Ovary (tissue), 9 donors: Measurements from ENCODE around the gene TTC31. TPM values are rescaled to one million over a fixed set of nuclear protein-coding genes. Genes with fewer than 3 reads are reported as not detected.
"Not testable (repeated sequence)": the region's sequence is repeated elsewhere in the genome, so short reads cannot be mapped to it uniquely, and the experiment has no call there.

ENCODE experiments used
- DNase-seq, 5 donors: peaks; one replicate each; pipeline ENCODE4 v3.0.0-alpha.2; 2019 to 2020
- H3K27ac ChIP-seq, 2 donors: fragments of 200-600 bp; one replicate each; pipeline versions ENCODE4 v1.5.1 to v1.8.0; 2019 to 2022
- H3K27me3 ChIP-seq: fragments of 200-600 bp; one replicate; pipeline ENCODE4 v1.8.0; 2022
- H3K36me3 ChIP-seq: fragments of 200-600 bp; sonication (generic); one replicate; pipeline ENCODE4 v1.5.1; 2019
- H3K4me1 ChIP-seq: one replicate; pipeline ENCODE4 v1.8.1; 2013; ENCODE audit warnings: mild to moderate bottlenecking, moderate library complexity; ENCODE audit not compliant: insufficient read depth
- H3K4me3 ChIP-seq: fragments of 200-600 bp; sonication (generic); one replicate; pipeline ENCODE4 v1.5.1; 2017
- H3K9me3 ChIP-seq, 2 donors: fragments of 200-600 bp in 1 of 2; sonication (generic) in 1 of 2; one replicate each; pipeline versions ENCODE4 v1.5.1 to v1.8.1; 2013 to 2019; ENCODE audit warnings: mild to moderate bottlenecking in 1 of 2, moderate library complexity in 1 of 2
- EP300 ChIP-seq: sonication (generic); formaldehyde crosslinking; IDR thresholded peaks from one replicate; pipeline ENCODE4 v1.6.1; 2017; ENCODE audit warnings: antibody characterized with exemption
- POLR2A ChIP-seq: fragments of 450-650 bp; IDR thresholded peaks from one replicate; pipeline ENCODE4 v1.6.1; 2017; ENCODE audit warnings: antibody characterized with exemption, mild to moderate bottlenecking, moderate library complexity
- WGBS, 3 donors: extraction: QIAGEN DNeasy Blood & Tissue Kit in 1 of 3; methylation state at CpG; one replicate each; pipeline versions ENCODE4 v1.1.5 to v1.1.7; 2013 to 2017; 5-methylcytosine and 5-hydroxymethylcytosine counted together
- intact Hi-C, 4 donors: fragments of 100-400 bp; cut with DNase I; formaldehyde crosslinking; loops; one replicate each; pipeline versions ENCODE4 v1.11.0 to v1.15.1; 2022 to 2023
- polyA plus RNA-seq, 2 donors: library from polyadenylated mRNA; stranded (reverse); fragments of 200-250 nt in 1 of 2; fragments of 350-450 nt in 1 of 2; fragmentation: Illumina TruSeq in 1 of 2; extraction: RNeasy Lipid Tissue Mini Kit (QIAGEN cat#74804) in 1 of 2; gene quantifications; one replicate each; pipeline ENCODE4 v1.2.3, GENCODE V29; 2013 to 2014
- total RNA-seq, 7 donors: library from RNA; depleted of rRNA in 2 of 7; stranded (reverse); fragments of >200 nt in 2 of 7; fragmentation: NEBNext Ultra II Directional in 3 of 7; extraction: Animal tissue kit (Norgen Biotek cat#: 25700) in 3 of 7; gene quantifications; one replicate each; pipeline versions ENCODE4 v1.1.0 to v1.2.4, GENCODE V29; 2016 to 2023
- TF ChIP-seq, protein P1 (sequence below), 3 donors: fragments of 450-650 bp in 2 of 3; fragments of 200-600 bp in 1 of 3; IDR thresholded peaks; one replicate each; pipeline versions ENCODE4 v1.5.1 to v1.8.0; 2016 to 2022; ENCODE audit warnings: antibody characterized with exemption in 3 of 3, mild to moderate bottlenecking in 1 of 3
- donor health status: DM: no; HTN: no; CAD: no; lungs with moderate emphysema.
- donor health status: DM: no; HTN: no; CAD: no.
- donor health status: Bipolar disorder and iron deficiency.
- donor health status: DM: yes; HTN: yes; CAD: no.
- donor health status: DM: no; HTN: no; CAD: no.
- donor health status: DM: yes; HTN: yes; CAD: no.

The TTC31 gene
- total and polyA plus RNA-seq, 9 donors, result 12.9 to 21.7 (median 15.7) TPM

GRCh38 chr2:74461187-74462053 is 21.5 kb upstream of the TTC31 start:
- Histone ChIP-seq H3K4me3 (no peak overlapping the region), H3K27me3 (no peaks in the 10 kb centered on the region), H3K9me3 (no peaks in the 10 kb centered on the region), H3K27ac (no peak overlapping the region), H3K36me3 (no peaks in the 10 kb centered on the region), H3K4me1 (peaks cover 11% of the 10 kb centered on the region)
- TF ChIP-seq, protein P1, sequence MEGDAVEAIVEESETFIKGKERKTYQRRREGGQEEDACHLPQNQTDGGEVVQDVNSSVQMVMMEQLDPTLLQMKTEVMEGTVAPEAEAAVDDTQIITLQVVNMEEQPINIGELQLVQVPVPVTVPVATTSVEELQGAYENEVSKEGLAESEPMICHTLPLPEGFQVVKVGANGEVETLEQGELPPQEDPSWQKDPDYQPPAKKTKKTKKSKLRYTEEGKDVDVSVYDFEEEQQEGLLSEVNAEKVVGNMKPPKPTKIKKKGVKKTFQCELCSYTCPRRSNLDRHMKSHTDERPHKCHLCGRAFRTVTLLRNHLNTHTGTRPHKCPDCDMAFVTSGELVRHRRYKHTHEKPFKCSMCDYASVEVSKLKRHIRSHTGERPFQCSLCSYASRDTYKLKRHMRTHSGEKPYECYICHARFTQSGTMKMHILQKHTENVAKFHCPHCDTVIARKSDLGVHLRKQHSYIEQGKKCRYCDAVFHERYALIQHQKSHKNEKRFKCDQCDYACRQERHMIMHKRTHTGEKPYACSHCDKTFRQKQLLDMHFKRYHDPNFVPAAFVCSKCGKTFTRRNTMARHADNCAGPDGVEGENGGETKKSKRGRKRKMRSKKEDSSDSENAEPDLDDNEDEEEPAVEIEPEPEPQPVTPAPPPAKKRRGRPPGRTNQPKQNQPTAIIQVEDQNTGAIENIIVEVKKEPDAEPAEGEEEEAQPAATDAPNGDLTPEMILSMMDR (IDR thresholded peaks at IDR 0.05), result no peak
- TF ChIP-seq EP300 (no peak), POLR2A (no peak)
- intact Hi-C loops, result no loop called here
- WGBS, 3 donors, result 86 to 89% (median 86%) methylated on average over 25 to 27 of the region's 27 CpGs
- DNase-seq, result peak in 1 of 5 donors; percentile 28

- H3K4me1 ChIP-seq, result peaks cover 9% of the 10 kb centered on the region
- 79 to 85% (median 82%) methylated on average over 20 of the region's 20 CpGs for WGBS, 3 donors
- TF ChIP-seq, protein P1 (IDR thresholded peaks at IDR 0.05), result no peak
- TF ChIP-seq EP300 (no peak), POLR2A (no peak)
- no peak overlapping the region for H3K27ac ChIP-seq
- intact Hi-C loops, result no loop called here
- H3K4me3 ChIP-seq, result no peak overlapping the region
- H3K36me3 ChIP-seq, result no peaks in the 10 kb centered on the region
- H3K9me3 ChIP-seq, result no peaks in the 10 kb centered on the region
- no peak for DNase-seq
- H3K27me3 ChIP-seq, result no peaks in the 10 kb centered on the region
Observed at GRCh38 chr2:74462054-74462785, 20.7 kb upstream of the TTC31 start.

GRCh38 chr2:74462786-74463105 is 20.1 kb upstream of the TTC31 start:
- intact Hi-C loops, result no loop called here
- 78 to 83% (median 79%) methylated on average over 4 of the region's 4 CpGs for WGBS, 3 donors
- H3K27ac ChIP-seq, result no peak overlapping the region
- peaks cover 9% of the 10 kb centered on the region for H3K4me1 ChIP-seq
- H3K36me3 ChIP-seq, result no peaks in the 10 kb centered on the region
- H3K27me3 ChIP-seq, result no peaks in the 10 kb centered on the region
- no peak for DNase-seq
- no peak overlapping the region for H3K4me3 ChIP-seq
- no peaks in the 10 kb centered on the region for H3K9me3 ChIP-seq
- TF ChIP-seq, protein P1 (IDR thresholded peaks at IDR 0.05), result no peak
- TF ChIP-seq EP300, result no peak
- no peak for TF ChIP-seq POLR2A

DNA sequence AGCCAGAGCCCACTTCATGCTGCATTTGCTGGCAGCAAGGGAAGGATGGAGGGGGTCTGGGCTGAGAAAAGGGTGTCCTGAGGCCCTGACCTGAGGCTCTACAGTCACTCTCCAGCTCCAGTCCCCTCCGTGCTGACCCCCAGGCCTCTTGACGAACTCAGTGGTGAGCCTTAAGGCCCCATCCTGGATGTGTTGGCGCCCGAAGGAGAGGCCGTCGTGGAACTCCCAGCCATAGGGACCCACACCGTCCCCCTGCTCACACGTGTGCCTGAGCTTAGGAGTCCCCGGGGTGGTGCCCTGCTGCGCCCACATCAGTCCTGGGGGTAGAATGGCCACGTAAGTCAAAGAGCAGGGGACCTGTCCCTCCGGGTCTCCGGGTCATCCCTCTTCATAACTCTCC is 18.5 kb upstream of the TTC31 start:
- Histone ChIP-seq H3K4me1 (peaks cover 6% of the 10 kb centered on the region), H3K9me3 (no peaks in the 10 kb centered on the region), H3K36me3 (no peaks in the 10 kb centered on the region), H3K4me3 (peak overlapping the region; percentile 97), H3K27me3 (no peaks in the 10 kb centered on the region), H3K27ac (peak overlapping the region in 1 of 2 donors; percentile 53)
- no peak for DNase-seq
- TF ChIP-seq, protein P1 (IDR thresholded peaks at IDR 0.05), result no peak
- TF ChIP-seq EP300 (no peak), POLR2A (no peak)
- intact Hi-C loops, result no loop called here
- 0 to 3% (median 2%) methylated on average over 11 to 13 of the region's 13 CpGs for WGBS, 3 donors

DNA sequence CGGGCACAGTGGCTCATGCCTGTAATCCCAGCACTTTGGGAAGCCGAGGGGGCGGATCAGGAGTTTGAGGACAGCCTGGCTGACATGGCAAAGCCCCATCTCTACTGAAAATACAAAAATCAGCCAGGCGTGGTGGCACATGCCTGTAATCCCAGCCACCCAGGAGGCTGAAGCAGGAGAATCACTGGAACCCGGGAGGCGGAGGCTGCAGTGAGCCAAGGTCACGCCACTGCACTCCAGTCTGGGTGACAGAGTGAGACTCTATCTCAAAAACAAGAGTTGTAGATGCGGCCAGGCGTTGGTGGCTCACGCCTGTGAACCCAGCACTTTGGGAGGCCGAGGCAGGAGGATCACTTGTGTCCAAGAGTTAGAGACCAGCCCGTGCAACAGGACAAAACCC is 12.1 kb upstream of the TTC31 start:
- not testable (repeated sequence) for H3K36me3 ChIP-seq, H3K9me3 ChIP-seq, H3K4me1 ChIP-seq, DNase-seq, H3K27me3 ChIP-seq, H3K27ac ChIP-seq, H3K4me3 ChIP-seq
- 91 to 94% (median 91%) methylated on average over 12 of the region's 12 CpGs for WGBS, 3 donors
- intact Hi-C loops, result loop anchor here in 1 of 4 donors (5.0 kb wide), 1 partner anchor 182 kb away; the partner anchor contains the start of gene SEMA4F
